LNCAP (cell line): ENCODE measurements around the gene SNAPIN.

Experiments used
- TF ChIP-seq, protein P1 (sequence below): fragments of 450-650 bp; IDR thresholded peaks from 2 replicates; pipeline ENCODE4 v1.5.1; 2017; ENCODE audit warnings: mild to moderate bottlenecking

SNAPIN gene, protein sequence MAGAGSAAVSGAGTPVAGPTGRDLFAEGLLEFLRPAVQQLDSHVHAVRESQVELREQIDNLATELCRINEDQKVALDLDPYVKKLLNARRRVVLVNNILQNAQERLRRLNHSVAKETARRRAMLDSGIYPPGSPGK

DNA sequence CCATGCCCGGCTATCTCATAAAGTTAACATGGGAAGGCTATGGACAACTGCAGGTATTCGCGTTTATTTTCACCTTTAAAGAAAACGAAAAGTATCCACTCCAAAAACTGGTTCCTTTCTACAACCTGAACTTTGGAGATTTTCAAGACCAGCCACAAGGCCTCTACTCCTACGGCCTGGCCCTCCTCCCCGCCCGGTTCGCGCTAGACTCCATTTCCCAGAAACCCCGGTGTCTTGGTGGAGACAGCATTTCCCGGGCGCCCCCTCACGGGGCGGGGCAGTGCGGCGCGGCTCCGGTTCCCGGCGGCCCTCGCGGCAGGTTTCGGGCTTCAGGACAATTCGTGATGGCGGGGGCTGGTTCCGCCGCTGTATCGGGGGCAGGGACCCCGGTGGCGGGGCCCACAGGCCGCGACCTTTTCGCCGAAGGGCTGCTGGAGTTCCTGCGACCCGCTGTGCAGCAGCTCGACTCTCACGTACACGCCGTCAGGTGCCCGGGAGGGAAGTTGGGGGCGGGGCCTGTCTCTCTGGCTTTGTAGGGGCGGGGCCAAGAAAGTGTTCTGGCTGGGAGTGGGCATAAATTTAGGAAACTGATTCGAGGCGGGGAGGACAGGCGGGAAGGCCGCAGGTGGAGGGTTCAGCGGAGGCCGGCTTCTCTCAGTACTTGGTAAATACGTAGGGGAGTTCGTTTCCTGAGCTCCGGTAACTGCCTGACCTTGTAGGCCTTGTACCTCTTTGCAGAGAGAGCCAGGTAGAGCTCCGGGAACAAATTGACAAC is at the start of gene SNAPIN:
Gene SNAPIN, plus strand, starts transcription at position 304 of the 775 bp plus-strand sequence. Its CDS starts 41 bp downstream, at position 345.
- TF ChIP-seq, protein P1, sequence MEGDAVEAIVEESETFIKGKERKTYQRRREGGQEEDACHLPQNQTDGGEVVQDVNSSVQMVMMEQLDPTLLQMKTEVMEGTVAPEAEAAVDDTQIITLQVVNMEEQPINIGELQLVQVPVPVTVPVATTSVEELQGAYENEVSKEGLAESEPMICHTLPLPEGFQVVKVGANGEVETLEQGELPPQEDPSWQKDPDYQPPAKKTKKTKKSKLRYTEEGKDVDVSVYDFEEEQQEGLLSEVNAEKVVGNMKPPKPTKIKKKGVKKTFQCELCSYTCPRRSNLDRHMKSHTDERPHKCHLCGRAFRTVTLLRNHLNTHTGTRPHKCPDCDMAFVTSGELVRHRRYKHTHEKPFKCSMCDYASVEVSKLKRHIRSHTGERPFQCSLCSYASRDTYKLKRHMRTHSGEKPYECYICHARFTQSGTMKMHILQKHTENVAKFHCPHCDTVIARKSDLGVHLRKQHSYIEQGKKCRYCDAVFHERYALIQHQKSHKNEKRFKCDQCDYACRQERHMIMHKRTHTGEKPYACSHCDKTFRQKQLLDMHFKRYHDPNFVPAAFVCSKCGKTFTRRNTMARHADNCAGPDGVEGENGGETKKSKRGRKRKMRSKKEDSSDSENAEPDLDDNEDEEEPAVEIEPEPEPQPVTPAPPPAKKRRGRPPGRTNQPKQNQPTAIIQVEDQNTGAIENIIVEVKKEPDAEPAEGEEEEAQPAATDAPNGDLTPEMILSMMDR: no peak

DNA sequence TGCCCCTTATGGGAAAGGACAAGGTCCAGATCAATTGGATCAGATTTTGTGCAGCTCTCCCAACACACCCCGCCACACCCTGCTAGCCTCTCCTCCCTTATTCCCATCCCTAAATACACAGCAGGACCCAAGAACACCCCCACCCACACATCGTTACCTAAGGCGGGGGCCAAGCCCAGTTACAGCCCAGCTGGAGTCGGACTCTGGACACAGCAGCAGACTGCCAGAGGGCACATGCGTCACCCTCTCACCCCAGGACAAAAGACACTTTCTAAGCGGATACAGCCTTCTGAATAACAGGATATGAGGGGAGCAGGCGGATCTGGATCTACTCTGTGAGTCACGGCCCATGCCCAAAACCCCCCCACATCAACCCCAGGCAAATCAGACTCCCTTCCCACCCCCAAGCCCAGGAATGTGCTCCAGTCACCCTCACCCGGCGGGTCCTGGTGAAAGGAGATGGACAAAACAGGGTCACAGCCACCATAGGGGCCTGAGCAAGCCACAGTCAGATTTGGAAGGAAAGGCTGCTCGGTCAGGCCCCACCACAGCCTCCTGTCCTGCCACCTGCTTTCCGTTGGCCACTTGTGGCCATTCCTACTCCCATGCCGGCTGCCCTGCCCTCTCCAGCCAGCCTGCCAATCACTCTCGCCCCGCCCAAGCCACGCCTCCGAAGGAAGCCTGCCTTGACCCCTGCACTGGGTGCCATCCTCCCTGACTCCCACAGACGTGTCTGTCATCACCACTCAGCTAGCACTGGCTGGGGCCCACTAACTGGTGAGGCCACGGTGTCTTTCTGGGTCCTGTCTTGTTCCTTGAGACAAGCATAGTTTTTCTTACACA is 49.5 kb upstream of the SNAPIN start:
- TF ChIP-seq, protein P1: no peak

DNA sequence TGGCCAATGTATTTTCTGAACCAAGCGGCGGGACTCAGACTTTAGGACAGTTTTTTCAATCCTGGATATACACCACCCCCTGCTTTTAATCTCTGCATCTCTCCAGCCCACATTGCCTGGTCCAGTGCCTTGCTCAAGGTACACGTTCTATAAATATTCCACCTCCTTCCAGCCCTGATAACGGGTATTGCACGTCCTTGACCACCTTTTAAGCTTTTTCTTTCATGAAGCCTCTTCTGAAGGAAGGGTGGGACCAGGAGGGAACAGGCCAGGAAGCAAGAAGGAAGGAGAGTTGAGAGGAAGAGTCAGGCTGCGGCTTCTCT is 49.0 kb upstream of the SNAPIN start:
- TF ChIP-seq, protein P1: no peak

DNA sequence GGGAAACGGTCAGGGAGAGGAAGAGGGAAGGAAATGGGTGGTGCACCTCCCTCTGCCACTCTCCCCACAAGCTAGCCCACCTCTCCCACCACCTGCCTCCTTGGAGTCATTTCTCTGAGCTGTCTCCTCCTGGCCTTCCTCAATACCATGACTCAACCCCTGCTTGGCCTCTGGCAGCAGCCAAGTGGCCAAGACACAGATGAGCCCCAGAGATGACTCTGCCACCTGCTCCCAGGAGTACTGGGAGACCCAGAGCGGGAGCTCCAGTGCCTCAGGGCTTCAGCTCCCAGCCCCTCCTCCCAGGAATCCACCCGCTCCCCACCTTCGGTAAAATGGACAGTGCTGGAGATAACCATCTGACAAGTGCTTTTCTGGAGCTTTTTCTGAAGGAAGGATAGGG is 48.2 kb upstream of the SNAPIN start:
- TF ChIP-seq, protein P1: no peak

DNA sequence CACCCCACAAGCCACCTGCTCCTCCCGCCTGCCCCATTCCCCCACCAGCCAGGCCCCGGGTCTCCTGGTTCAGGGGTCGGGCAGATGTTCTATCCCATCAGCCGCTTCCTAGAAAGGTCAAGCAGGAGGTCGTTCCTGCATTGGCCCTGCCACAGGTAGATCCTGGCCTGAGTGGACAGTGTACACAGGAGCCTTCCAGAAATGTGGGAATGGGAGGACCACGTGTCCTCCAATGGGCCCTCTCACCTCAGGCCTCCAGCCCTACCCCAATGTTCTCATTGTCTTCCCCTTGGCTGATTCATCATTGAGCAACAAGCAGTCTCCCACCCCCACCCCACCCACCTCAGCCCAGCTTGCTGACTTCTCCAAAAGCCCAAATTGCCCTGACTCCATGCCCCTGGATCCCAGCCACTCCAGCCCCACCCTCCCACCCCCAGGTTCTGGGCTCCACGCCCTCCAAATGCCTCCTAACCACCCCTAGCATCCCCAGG is 47.6 kb upstream of the SNAPIN start:
- TF ChIP-seq, protein P1: no peak

DNA sequence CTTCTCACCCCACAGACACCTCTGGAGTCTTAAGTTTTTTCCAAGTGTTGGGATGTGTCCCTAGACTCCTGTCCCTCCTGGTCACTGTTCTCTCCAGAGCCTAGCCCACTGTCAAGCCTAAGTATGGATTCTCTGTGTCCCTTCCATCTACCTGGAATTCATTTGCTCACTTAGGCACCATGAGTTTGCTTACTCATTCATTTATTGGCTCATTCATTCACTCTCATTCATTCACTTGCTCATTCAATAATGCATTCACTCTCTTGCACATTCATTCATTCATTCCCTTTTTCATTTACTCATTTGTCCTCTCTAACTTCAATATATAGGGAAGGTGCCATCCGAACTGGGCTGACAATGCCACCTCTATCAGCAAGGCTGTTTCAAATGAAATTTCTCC is 47.1 kb upstream of the SNAPIN start:
- TF ChIP-seq, protein P1: no peak

DNA sequence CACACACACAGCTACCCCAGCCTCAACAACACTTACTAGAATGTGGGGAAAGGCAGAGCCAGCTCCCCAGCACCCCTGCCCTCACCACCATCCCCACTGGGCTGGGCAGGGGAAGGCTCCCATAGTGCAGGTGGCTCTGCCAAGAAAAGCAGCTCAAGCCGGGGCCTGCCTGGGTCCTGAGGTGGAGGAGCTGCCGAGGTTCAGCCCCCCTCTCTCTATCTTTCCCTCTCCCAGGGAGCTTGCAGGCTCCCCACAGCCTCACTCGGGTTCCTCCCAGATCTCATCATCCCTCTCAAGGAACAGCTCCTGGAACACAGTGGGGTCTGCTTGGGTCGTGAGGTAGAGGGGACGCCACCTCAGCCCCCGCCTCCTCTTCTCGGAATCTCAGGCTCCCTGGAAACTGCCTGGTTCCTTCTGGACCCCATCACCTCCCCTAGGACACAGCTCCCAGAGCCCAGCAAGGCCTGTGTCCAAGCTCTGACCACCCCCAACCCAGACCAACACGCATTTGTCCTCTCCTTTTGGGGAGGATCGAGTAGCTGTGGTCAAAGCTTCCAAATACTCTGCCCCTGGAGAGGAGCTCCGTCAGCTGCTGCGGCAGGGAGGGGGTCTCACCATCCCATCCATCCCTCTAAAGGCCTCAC is 46.3 kb upstream of the SNAPIN start:
- TF ChIP-seq, protein P1: no peak
